Measurements from ENCODE around the gene CLDN16. TPM values are rescaled to one million over a fixed set of nuclear protein-coding genes. Genes with fewer than 3 reads are reported as not detected.

Gene CLDN16
- total RNA-seq, 1 donor from 2014 or later: not detected

DNA sequence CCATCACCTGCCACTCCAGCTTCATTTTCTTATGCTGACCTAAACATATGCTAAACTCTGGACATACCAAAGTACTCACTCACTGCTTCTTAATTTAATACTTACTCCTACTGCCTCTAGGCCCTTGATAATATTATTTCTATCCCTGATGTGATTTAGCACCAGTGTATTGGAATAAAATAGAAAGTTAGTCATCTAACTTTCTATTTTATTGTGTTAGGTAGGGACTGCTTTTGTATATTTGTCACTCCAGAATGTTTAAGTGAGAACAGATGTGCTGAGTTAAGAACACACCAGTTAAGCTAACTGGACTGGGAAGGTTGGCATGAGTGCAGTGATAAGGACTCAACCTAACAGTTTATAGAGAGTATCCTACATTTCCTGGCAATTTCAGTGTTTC is 6.5 kb upstream of the CLDN16 start:
- TF ChIP-seq, protein P1, sequence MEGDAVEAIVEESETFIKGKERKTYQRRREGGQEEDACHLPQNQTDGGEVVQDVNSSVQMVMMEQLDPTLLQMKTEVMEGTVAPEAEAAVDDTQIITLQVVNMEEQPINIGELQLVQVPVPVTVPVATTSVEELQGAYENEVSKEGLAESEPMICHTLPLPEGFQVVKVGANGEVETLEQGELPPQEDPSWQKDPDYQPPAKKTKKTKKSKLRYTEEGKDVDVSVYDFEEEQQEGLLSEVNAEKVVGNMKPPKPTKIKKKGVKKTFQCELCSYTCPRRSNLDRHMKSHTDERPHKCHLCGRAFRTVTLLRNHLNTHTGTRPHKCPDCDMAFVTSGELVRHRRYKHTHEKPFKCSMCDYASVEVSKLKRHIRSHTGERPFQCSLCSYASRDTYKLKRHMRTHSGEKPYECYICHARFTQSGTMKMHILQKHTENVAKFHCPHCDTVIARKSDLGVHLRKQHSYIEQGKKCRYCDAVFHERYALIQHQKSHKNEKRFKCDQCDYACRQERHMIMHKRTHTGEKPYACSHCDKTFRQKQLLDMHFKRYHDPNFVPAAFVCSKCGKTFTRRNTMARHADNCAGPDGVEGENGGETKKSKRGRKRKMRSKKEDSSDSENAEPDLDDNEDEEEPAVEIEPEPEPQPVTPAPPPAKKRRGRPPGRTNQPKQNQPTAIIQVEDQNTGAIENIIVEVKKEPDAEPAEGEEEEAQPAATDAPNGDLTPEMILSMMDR (IDR thresholded peaks at IDR 0.05): no peak
- no peak for DNase-seq (ENCODE audit: low spot score in 2 of 2)

GRCh38 chr3:190382082-190382481 is 5.9 kb upstream of the CLDN16 start:
- no peak for DNase-seq (ENCODE audit: low spot score in 2 of 2)
- H3K4me3 ChIP-seq: no peak overlapping the region
- H3K4me1 ChIP-seq: no peaks in the 10 kb centered on the region
- TF ChIP-seq, protein P1 (IDR thresholded peaks at IDR 0.05): no peak
- H3K27ac ChIP-seq: no peak overlapping the region
- H3K9me3 ChIP-seq: no peaks in the 10 kb centered on the region
- no peaks in the 10 kb centered on the region for H3K36me3 ChIP-seq
- H3K27me3 ChIP-seq: no peaks in the 10 kb centered on the region
- intact Hi-C loops (cut with DNase I): no loop called here

More for the DNA sequence above, 6.5 kb upstream of the CLDN16 start:
- no peaks in the 10 kb centered on the region for H3K9me3 ChIP-seq
- no peaks in the 10 kb centered on the region for H3K27me3 ChIP-seq
- no peak overlapping the region for H3K27ac ChIP-seq
- no peaks in the 10 kb centered on the region for H3K36me3 ChIP-seq
- intact Hi-C loops (cut with DNase I): no loop called here
- H3K4me1 ChIP-seq: no peaks in the 10 kb centered on the region
- no peak overlapping the region for H3K4me3 ChIP-seq

GRCh38 chr3:190384309-190384756 is 3.6 kb upstream of the CLDN16 start:
- no peak for DNase-seq (ENCODE audit: low spot score in 2 of 2)
- no peaks in the 10 kb centered on the region for H3K27me3 ChIP-seq
- H3K9me3 ChIP-seq: no peaks in the 10 kb centered on the region
- intact Hi-C loops (cut with DNase I): no loop called here
- TF ChIP-seq, protein P1 (IDR thresholded peaks at IDR 0.05): peak in 1 of 3 experiments; percentile 24
- no peaks in the 10 kb centered on the region for H3K4me1 ChIP-seq
- no peak overlapping the region for H3K27ac ChIP-seq
- no peaks in the 10 kb centered on the region for H3K36me3 ChIP-seq
- no peak overlapping the region for H3K4me3 ChIP-seq

DNA sequence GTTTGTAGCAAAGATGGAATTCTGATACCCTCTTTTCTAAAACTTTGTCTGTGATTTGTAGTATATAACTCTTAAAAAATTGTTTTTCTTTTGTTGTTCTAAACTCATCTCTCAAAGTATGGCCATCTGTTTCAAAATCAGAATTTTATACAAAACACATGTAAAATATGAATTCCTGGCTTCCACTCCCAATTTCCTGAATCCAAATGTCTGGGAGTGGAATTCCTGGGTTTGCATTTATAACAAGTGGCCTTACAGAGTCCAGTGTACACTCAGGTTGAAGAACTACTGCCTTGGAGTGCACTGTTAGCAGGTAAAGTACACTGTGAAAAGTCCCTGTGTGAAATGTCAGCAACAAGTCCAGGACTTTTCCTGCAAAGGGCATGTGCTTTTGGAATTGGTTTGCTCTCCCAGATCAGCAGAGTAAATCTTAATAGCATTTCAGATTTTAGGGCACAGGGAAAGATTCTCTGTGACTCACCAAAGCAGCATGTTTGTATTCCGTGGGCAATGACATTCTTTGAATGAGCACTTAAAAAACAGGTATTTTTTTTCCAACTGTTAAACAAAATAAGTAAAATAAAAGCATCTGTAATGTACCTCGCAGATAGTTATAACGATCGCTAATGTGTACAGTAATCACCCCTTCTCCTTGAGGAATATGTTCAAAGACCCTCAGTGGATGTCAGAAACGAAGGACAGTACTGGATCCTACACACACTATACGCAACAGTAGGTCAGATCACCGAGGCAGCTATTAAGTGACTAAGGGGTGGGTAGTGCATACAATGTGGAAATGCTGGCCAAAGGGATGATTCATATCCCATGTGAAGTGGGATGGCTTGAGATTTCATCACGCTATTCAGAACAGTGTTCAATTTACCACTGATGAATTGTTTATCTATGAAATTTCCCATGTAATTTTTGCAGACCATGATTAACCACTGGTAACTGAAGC is 2.0 kb upstream of the CLDN16 start:
- TF ChIP-seq, protein P1 (IDR thresholded peaks at IDR 0.05): no peak
- Histone ChIP-seq H3K4me3 (no peak overlapping the region), H3K36me3 (no peaks in the 10 kb centered on the region), H3K27me3 (no peaks in the 10 kb centered on the region), H3K4me1 (no peaks in the 10 kb centered on the region), H3K27ac (no peak overlapping the region), H3K9me3 (no peaks in the 10 kb centered on the region)
- intact Hi-C loops (cut with DNase I): no loop called here
- DNase-seq (ENCODE audit: low spot score in 2 of 2): no peak

GRCh38 chr3:190388703-190389102 is 740 bp downstream of the CLDN16 start:
- no peak for DNase-seq (ENCODE audit: low spot score in 2 of 2)
- H3K27ac ChIP-seq: no peak overlapping the region
- no peaks in the 10 kb centered on the region for H3K36me3 ChIP-seq
- TF ChIP-seq, protein P1 (IDR thresholded peaks at IDR 0.05): no peak
- no peaks in the 10 kb centered on the region for H3K27me3 ChIP-seq
- H3K4me1 ChIP-seq: no peaks in the 10 kb centered on the region
- no peak overlapping the region for H3K4me3 ChIP-seq
- no peaks in the 10 kb centered on the region for H3K9me3 ChIP-seq
- intact Hi-C loops (cut with DNase I): no loop called here

Data from ascending aorta (tissue), 2 donors.